CD14-positive monocyte (primary cell): Measurements from ENCODE around the gene COA3. TPM values are rescaled to one million over a fixed set of nuclear protein-coding genes. Genes with fewer than 3 reads are reported as not detected.

Experiments
- DNase-seq, 3 donors: peaks; one replicate each; pipeline ENCODE4 v3.0.0-alpha.2; 2011 to 2022
- H2AFZ ChIP-seq: 2 replicates; pipeline ENCODE4 v1.6.0; 2012; ENCODE audit warnings: mild to moderate bottlenecking, low read depth, low read length, inconsistent platforms; ENCODE audit not compliant: insufficient read depth, poor library complexity, severe bottlenecking
- H3K27ac ChIP-seq, 2 donors: 1 replicate in 1 of 2; 2 replicates in 1 of 2; pipeline ENCODE4 v1.5.1; 2012 to 2013; ENCODE audit warnings: low read length in 2 of 2, control low read depth in 1 of 2, inconsistent platforms in 1 of 2, low read depth in 1 of 2, mild to moderate bottlenecking in 1 of 2
- H3K27me3 ChIP-seq, 2 donors: one replicate each; pipeline versions ENCODE4 v1.6.0 to v1.6.1; 2011 to 2013; ENCODE audit warnings: low read length in 2 of 2; ENCODE audit not compliant: control insufficient read depth in 2 of 2, insufficient read depth in 2 of 2
- H3K36me3 ChIP-seq, 2 donors: replicated peaks in 1 of 2; 1 replicate in 1 of 2; 2 replicates in 1 of 2; pipeline versions ENCODE4 v1.5.1 to v1.6.1; 2012 to 2013; ENCODE audit warnings: low read length in 2 of 2, control low read depth in 1 of 2, inconsistent platforms in 1 of 2, mild to moderate bottlenecking in 1 of 2; ENCODE audit not compliant: insufficient read depth in 2 of 2, control insufficient read depth in 1 of 2
- H3K4me1 ChIP-seq, 2 donors: 1 replicate in 1 of 2; 2 replicates in 1 of 2; pipeline versions ENCODE4 v1.5.1 to v1.6.1; 2012 to 2013; ENCODE audit warnings: low read length in 2 of 2, control low read depth in 1 of 2, inconsistent platforms in 1 of 2, mild to moderate bottlenecking in 1 of 2, moderate library complexity in 1 of 2; ENCODE audit not compliant: insufficient read depth in 2 of 2, control insufficient read depth in 1 of 2
- H3K4me2 ChIP-seq: replicated peaks from 2 replicates; pipeline ENCODE3; 2012; ENCODE audit warnings: low read length, moderate library complexity, mild to moderate bottlenecking; ENCODE audit not compliant: poor library complexity, severe bottlenecking; ENCODE audit errors: extremely low read depth
- H3K4me3 ChIP-seq, 3 experiments: fragments of 200-600 bp in 1 of 3; sonication (generic) in 1 of 3; replicated peaks in 1 of 3; 1 replicate in 2 of 3; 2 replicates in 1 of 3; pipeline ENCODE4 v1.5.1; 2011 to 2013; ENCODE audit warnings: low read length in 3 of 3, mild to moderate bottlenecking in 3 of 3, control low read depth in 2 of 3, low read depth in 2 of 3, inconsistent platforms in 1 of 3, moderate library complexity in 1 of 3
- H3K79me2 ChIP-seq: 2 replicates; pipeline ENCODE4 v1.6.0; 2012; ENCODE audit warnings: mild to moderate bottlenecking, control low read depth, inconsistent platforms, low read length, moderate library complexity; ENCODE audit not compliant: insufficient read depth
- H3K9ac ChIP-seq: 2 replicates; pipeline ENCODE4 v1.6.0; 2017; ENCODE audit warnings: low read length, mild to moderate bottlenecking; ENCODE audit not compliant: insufficient read depth, poor library complexity, severe bottlenecking
- H3K9me3 ChIP-seq, 2 donors: replicated peaks in 1 of 2; 1 replicate in 1 of 2; 2 replicates in 1 of 2; pipeline versions ENCODE4 v1.5.1 to v1.6.1; 2012 to 2013; ENCODE audit warnings: low read length in 2 of 2, control low read depth in 1 of 2; ENCODE audit not compliant: control insufficient read depth in 1 of 2, insufficient read depth in 1 of 2
- H4K20me1 ChIP-seq: 2 replicates; pipeline ENCODE4 v1.6.0; 2012; ENCODE audit warnings: mild to moderate bottlenecking, low read length, control low read depth, moderate library complexity; ENCODE audit not compliant: insufficient read depth
- H3K27ac Mint-ChIP-seq, 7 donors: one replicate each; pipeline ENCODE4 v1.8.0; 2020; ENCODE audit warnings: mild to moderate bottlenecking in 7 of 7, mixed read lengths in 7 of 7, moderate library complexity in 6 of 7, inconsistent platforms in 2 of 7
- H3K27me3 Mint-ChIP-seq, 3 donors: one replicate each; pipeline ENCODE4 v1.8.0; 2021 to 2022; ENCODE audit warnings: low read depth in 3 of 3, mild to moderate bottlenecking in 3 of 3, mixed read lengths in 3 of 3, moderate library complexity in 3 of 3, inconsistent platforms in 1 of 3
- H3K36me3 Mint-ChIP-seq, 2 donors: one replicate each; pipeline ENCODE4 v1.8.0; 2020; ENCODE audit warnings: mixed read lengths in 2 of 2, inconsistent platforms in 1 of 2, mild to moderate bottlenecking in 1 of 2
- H3K4me1 Mint-ChIP-seq: one replicate; pipeline ENCODE4 v1.8.0; 2020; ENCODE audit warnings: mild to moderate bottlenecking, mixed read lengths
- H3K4me3 Mint-ChIP-seq, 2 donors: one replicate each; pipeline ENCODE4 v1.8.0; 2020; ENCODE audit warnings: mild to moderate bottlenecking in 2 of 2, mixed read lengths in 2 of 2, moderate library complexity in 1 of 2
- H3K9me3 Mint-ChIP-seq, 7 donors: one replicate each; pipeline ENCODE4 v1.8.0; 2020 to 2022; ENCODE audit warnings: mixed read lengths in 7 of 7, mild to moderate bottlenecking in 6 of 7, moderate library complexity in 6 of 7, inconsistent platforms in 2 of 7
- CTCF ChIP-seq: fragments of 200-600 bp; IDR thresholded peaks from one replicate; pipeline ENCODE4 v1.8.0; 2022; ENCODE audit warnings: antibody characterized with exemption, mild to moderate bottlenecking
- WGBS: methylation state at CpG from one replicate; pipeline ENCODE4 v1.1.5; 2013; ENCODE audit warnings: missing lambda C conversion rate; ENCODE audit not compliant: insufficient coverage; 5-methylcytosine and 5-hydroxymethylcytosine counted together
- intact Hi-C, 2 donors: fragments of 100-400 bp; cut with micrococcal nuclease; formaldehyde crosslinking; loops; one replicate each; pipeline versions ENCODE4 v1.15.0 to v1.15.1; 2023
- polyA minus RNA-seq: library from RNA; depleted of rRNA, polyadenylated mRNA; stranded (reverse); fragments of >200 nt; gene quantifications from 2 replicates; pipeline ENCODE4 v1.2.3, GENCODE V29; 2012
- polyA plus RNA-seq, 3 donors: library from polyadenylated mRNA; depleted of rRNA in 1 of 3; unstranded in 2 of 3; stranded (reverse) in 1 of 3; fragments of 300-500 nt in 2 of 3; fragments of >200 nt in 1 of 3; fragmentation: Illumina TruSeq in 2 of 3; gene quantifications; 1 replicate in 2 of 3; 2 replicates in 1 of 3; pipeline ENCODE4 v1.2.3, GENCODE V29; 2012 to 2021
- total RNA-seq, 12 experiments: library from RNA in 1 of 12; stranded (reverse) in 1 of 12; fragments of 120-200 nt in 1 of 12; gene quantifications; one replicate each; pipeline ENCODE4 v1.2.4 and lab custom pipeline; 2013 to 2026; ENCODE audit warnings: mixed read lengths in 6 of 12, inconsistent platforms in 1 of 12

Gene COA3
- 57.2 TPM for total RNA-seq (2013)
- 100 to 1,000 TPM in 2 of 3 donors, 10 to 100 TPM in 1; 21.5 to 171 (median 156) TPM for polyA plus RNA-seq
- polyA minus RNA-seq: 25.9 and 36.3 TPM in 2 replicates
- total RNA-seq (lab: John Stamatoyannopoulos, UW): 2.4 to 10.3 (median 4.2) reads per million in 11 experiments

- H3K36me3 ChIP-seq: peaks cover 0 to 6% of the 10 kb centered on the region in 2 donors
- H3K9me3 ChIP-seq: no peaks in the 10 kb centered on the region
- no peaks in the 10 kb centered on the region for H4K20me1 ChIP-seq
- H3K4me3 Mint-ChIP-seq: peak within 1 kb of the TSS; percentile 91 to 94
- peak; percentile 60 to 72 (median 67) for DNase-seq
- peak within 1 kb of the TSS; percentile 71 to 96 (median 86) for H3K4me3 ChIP-seq
- H3K79me2 ChIP-seq: peaks cover 10% of the 10 kb centered on the region
- no peaks in the 10 kb centered on the region for H3K27me3 ChIP-seq
- peak within 1 kb of the TSS; percentile 92 for H2AFZ ChIP-seq
- 25% methylated on average over 65 of the region's 66 CpGs for WGBS
- peaks cover 13 to 19% of the 10 kb centered on the region in 2 donors for H3K4me1 ChIP-seq
- no peaks in the 10 kb centered on the region for H3K9me3 Mint-ChIP-seq
- H3K27me3 Mint-ChIP-seq: peaks cover 6 to 18% (median 7%) of the 10 kb centered on the region in 3 donors
- peak within 1 kb of the TSS in 1 of 2 donors; percentile 79 for H3K27ac ChIP-seq
- intact Hi-C loops: no loop called here
- H3K27ac Mint-ChIP-seq: peak within 1 kb of the TSS in 6 of 7 donors; percentile 75 to 91 (median 84)
- peak within 1 kb of the TSS; percentile 76 for H3K9ac ChIP-seq
- peak within 1 kb of the TSS; percentile 81 for H3K4me2 ChIP-seq
- H3K4me1 Mint-ChIP-seq: peaks cover 27% of the 10 kb centered on the region
- peaks cover 11 to 16% of the 10 kb centered on the region in 2 donors for H3K36me3 Mint-ChIP-seq
- no peak for TF ChIP-seq CTCF
Observed at GRCh38 chr17:42798383-42799380, at the start of gene COA3, which contains the start of gene CNTD1. Gene COA3 (minus strand): TSS chr17:42798704. CDS start chr17:42798681, 23 bp downstream. Gene CNTD1 (plus strand): TSS chr17:42798861. CDS start chr17:42799068, 207 bp downstream.

GRCh38 chr17:42848093-42848492 lies 49.6 kb upstream of the COA3 start:
- WGBS: no CpG with 5 or more reads among the region's 3 CpGs
- H3K79me2 ChIP-seq: no peaks in the 10 kb centered on the region

More at GRCh38 chr17:42848093-42848492, 49.6 kb upstream of the COA3 start:
- H2AFZ ChIP-seq: no peak overlapping the region
- no peak overlapping the region for H3K4me3 ChIP-seq
- Mint-ChIP-seq H3K4me3 (no peak overlapping the region), H3K27ac (no peak overlapping the region), H3K27me3 (peaks cover 0 to 5% (median 3%) of the 10 kb centered on the region in 3 donors), H3K36me3 (peaks cover 25 to 26% of the 10 kb centered on the region in 2 donors), H3K4me1 (peaks cover 26% of the 10 kb centered on the region), H3K9me3 (no peaks in the 10 kb centered on the region)
- no peak overlapping the region for H3K27ac ChIP-seq
- H3K9ac ChIP-seq: no peak overlapping the region
- peaks cover 22% of the 10 kb centered on the region for H4K20me1 ChIP-seq
- peaks cover 19 to 23% of the 10 kb centered on the region in 2 donors for H3K4me1 ChIP-seq
- no peaks in the 10 kb centered on the region for H3K27me3 ChIP-seq
- H3K9me3 ChIP-seq: no peaks in the 10 kb centered on the region
- no peak for TF ChIP-seq CTCF
- intact Hi-C loops: loop anchor here in 1 of 2 donors (10.0 kb wide), 1 partner anchor 147 kb away; the partner anchor contains the start of gene RPL27
- no peak for DNase-seq
- H3K36me3 ChIP-seq: peaks cover 28% of the 10 kb centered on the region in 2 donors
- H3K4me2 ChIP-seq: no peak overlapping the region
